Vagina (tissue), 2 donors: ENCODE results near the gene PREPL.

Experiments
- POLR2A ChIP-seq, 2 donors: fragments of 450-650 bp; IDR thresholded peaks; one replicate each; pipeline ENCODE4 v1.6.1; 2017; ENCODE audit warnings: antibody characterized with exemption in 2 of 2, mild to moderate bottlenecking in 2 of 2, moderate library complexity in 2 of 2
- POLR2AphosphoS5 ChIP-seq, 2 donors: sonication (generic); formaldehyde crosslinking; IDR thresholded peaks; one replicate each; pipeline ENCODE4 v1.9.0; 2017; ENCODE audit warnings: antibody characterized with exemption in 2 of 2, mild to moderate bottlenecking in 2 of 2, low read depth in 1 of 2; ENCODE audit not compliant: insufficient read depth in 1 of 2
- TF ChIP-seq, protein P1 (sequence below), 3 experiments: fragments of 450-650 bp in 2 of 3; fragments of 200-600 bp in 1 of 3; sonication (generic) in 1 of 3; IDR thresholded peaks; one replicate each; pipeline ENCODE4 v1.5.1; 2017 to 2019; ENCODE audit warnings: antibody characterized with exemption in 3 of 3, mild to moderate bottlenecking in 2 of 3, moderate library complexity in 2 of 3

DNA sequence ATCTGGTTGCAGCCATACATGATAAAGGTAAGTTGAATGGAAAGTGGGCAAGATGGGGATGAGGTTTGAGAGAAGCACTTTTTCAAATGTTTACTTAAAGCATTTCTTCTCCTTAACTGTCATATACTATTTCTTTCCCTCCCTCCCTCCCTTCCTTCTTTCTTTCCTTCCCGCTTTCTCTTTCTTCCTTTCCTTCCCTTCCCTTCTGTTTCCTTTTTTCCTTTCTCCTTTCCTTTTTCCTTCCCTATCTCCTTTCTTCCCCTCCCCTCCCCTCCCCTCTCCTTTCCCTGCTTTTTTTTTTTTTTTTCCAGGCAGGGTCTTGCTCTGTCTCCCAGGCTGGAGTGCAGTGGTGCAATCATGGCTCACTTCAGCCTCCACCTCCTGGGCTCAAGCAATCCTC, 80.4 kb downstream of the PREPL start:
- TF ChIP-seq POLR2A (IDR thresholded peaks at IDR 0.05) (no peak), POLR2AphosphoS5 (IDR thresholded peaks at IDR 0.05; ENCODE audit: insufficient read depth in 1 of 2, low read depth in 1 of 2) (no peak)
- TF ChIP-seq, protein P1, sequence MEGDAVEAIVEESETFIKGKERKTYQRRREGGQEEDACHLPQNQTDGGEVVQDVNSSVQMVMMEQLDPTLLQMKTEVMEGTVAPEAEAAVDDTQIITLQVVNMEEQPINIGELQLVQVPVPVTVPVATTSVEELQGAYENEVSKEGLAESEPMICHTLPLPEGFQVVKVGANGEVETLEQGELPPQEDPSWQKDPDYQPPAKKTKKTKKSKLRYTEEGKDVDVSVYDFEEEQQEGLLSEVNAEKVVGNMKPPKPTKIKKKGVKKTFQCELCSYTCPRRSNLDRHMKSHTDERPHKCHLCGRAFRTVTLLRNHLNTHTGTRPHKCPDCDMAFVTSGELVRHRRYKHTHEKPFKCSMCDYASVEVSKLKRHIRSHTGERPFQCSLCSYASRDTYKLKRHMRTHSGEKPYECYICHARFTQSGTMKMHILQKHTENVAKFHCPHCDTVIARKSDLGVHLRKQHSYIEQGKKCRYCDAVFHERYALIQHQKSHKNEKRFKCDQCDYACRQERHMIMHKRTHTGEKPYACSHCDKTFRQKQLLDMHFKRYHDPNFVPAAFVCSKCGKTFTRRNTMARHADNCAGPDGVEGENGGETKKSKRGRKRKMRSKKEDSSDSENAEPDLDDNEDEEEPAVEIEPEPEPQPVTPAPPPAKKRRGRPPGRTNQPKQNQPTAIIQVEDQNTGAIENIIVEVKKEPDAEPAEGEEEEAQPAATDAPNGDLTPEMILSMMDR (IDR thresholded peaks at IDR 0.05), result no peak
